KMS-11 (cell line): ENCODE data around the gene GRK1.

Experiments
- H2AFZ ChIP-seq: fragments of 200-600 bp; sonication (generic); 2 replicates; pipeline ENCODE4 v1.6.1; 2016; ENCODE audit warnings: antibody characterized with exemption, mixed run types, low read depth
- H3K27ac ChIP-seq: fragments of 200-600 bp; sonication (generic); 2 replicates; pipeline ENCODE4 v1.6.1; 2016; ENCODE audit warnings: mild to moderate bottlenecking, mixed run types
- H3K27me3 ChIP-seq: fragments of 200-600 bp; sonication (generic); 2 replicates; pipeline ENCODE4 v1.6.1; 2017; ENCODE audit warnings: mild to moderate bottlenecking, low read depth, mixed run types, moderate library complexity; ENCODE audit not compliant: insufficient read depth
- H3K36me3 ChIP-seq: fragments of 200-600 bp; sonication (generic); 2 replicates; pipeline ENCODE4 v1.6.1; 2017; ENCODE audit warnings: mild to moderate bottlenecking, mixed run types; ENCODE audit not compliant: insufficient read depth
- H3K4me1 ChIP-seq: fragments of 200-600 bp; sonication (generic); 2 replicates; pipeline ENCODE4 v1.6.1; 2016; ENCODE audit warnings: mild to moderate bottlenecking, low read depth, mixed run types; ENCODE audit not compliant: poor library complexity, severe bottlenecking
- H3K4me2 ChIP-seq: fragments of 200-600 bp; sonication (generic); 2 replicates; pipeline ENCODE4 v1.7.0; 2016; ENCODE audit warnings: mild to moderate bottlenecking, mixed run types
- H3K4me3 ChIP-seq: fragments of 200-600 bp; sonication (generic); IDR thresholded peaks from 2 replicates; pipeline ENCODE4 v1.6.1; 2017; ENCODE audit warnings: low read depth, low read length, mixed read lengths; ENCODE audit not compliant: insufficient read depth
- H3K79me2 ChIP-seq: fragments of 200-600 bp; sonication (generic); 2 replicates; pipeline ENCODE4 v1.6.1; 2016; ENCODE audit warnings: low read depth, mixed run types; ENCODE audit not compliant: insufficient read depth
- H3K9ac ChIP-seq: fragments of 200-600 bp; sonication (generic); 2 replicates; pipeline ENCODE4 v1.6.1; 2016; ENCODE audit warnings: mild to moderate bottlenecking, mixed run types
- H4K20me1 ChIP-seq: fragments of 200-600 bp; sonication (generic); 2 replicates; pipeline ENCODE4 v1.6.1; 2016; ENCODE audit warnings: mild to moderate bottlenecking, mixed run types; ENCODE audit not compliant: insufficient read depth
- TF ChIP-seq, protein P1 (sequence below): fragments of 200-600 bp; sonication (generic); conservative IDR thresholded peaks from 2 replicates; pipeline ENCODE4 v1.6.1; 2017; ENCODE audit warnings: low read depth, mild to moderate bottlenecking, antibody characterized with exemption, low read length, moderate library complexity, mixed read lengths

GRK1 gene

DNA sequence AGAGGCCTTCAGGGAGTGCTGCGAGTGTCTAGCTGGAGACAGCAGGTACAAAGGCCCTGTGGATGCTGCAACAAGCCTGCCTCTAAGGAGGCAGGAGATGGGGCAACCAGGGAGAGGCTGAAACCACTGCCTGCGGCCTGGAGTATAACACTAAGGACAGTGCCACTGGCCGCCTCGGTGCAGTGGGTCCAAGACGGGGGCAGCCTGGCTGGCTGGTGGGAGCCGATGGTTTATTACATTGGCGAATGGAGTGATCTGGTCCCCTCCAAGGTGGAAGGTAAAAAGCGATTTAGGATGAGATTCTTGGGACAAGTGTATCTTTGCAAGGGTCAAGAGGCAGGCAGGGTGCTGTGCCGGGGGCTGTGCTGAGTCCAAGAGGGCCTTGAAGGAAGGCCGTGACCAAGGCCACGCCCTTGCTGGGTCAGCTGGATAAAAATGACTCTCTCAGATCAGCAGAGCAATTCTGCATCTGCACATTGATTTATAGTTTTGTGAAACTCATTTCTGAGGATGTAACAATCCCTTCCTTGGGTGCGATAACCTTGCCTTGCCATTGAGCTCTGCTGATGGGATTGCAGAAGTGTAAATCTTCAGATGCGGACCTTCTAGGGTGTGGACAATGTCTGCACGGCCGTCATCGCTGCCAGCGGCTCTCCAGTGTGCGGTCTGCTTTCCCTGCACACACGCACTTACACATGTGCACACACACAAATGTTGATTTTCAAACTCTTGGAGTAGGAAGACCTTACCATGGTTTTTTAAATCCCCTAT is 98.0 kb downstream of the GRK1 start:
- Histone ChIP-seq H3K27me3 (peaks cover 96% of the 10 kb centered on the region), H3K36me3 (no peaks in the 10 kb centered on the region), H2AFZ (no peak overlapping the region), H4K20me1 (no peaks in the 10 kb centered on the region), H3K9ac (no peak overlapping the region), H3K4me2 (no peak overlapping the region), H3K4me1 (no peaks in the 10 kb centered on the region), H3K4me3 (no peak overlapping the region), H3K27ac (no peak overlapping the region), H3K79me2 (no peaks in the 10 kb centered on the region)
- TF ChIP-seq, protein P1, sequence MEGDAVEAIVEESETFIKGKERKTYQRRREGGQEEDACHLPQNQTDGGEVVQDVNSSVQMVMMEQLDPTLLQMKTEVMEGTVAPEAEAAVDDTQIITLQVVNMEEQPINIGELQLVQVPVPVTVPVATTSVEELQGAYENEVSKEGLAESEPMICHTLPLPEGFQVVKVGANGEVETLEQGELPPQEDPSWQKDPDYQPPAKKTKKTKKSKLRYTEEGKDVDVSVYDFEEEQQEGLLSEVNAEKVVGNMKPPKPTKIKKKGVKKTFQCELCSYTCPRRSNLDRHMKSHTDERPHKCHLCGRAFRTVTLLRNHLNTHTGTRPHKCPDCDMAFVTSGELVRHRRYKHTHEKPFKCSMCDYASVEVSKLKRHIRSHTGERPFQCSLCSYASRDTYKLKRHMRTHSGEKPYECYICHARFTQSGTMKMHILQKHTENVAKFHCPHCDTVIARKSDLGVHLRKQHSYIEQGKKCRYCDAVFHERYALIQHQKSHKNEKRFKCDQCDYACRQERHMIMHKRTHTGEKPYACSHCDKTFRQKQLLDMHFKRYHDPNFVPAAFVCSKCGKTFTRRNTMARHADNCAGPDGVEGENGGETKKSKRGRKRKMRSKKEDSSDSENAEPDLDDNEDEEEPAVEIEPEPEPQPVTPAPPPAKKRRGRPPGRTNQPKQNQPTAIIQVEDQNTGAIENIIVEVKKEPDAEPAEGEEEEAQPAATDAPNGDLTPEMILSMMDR = no peak

DNA sequence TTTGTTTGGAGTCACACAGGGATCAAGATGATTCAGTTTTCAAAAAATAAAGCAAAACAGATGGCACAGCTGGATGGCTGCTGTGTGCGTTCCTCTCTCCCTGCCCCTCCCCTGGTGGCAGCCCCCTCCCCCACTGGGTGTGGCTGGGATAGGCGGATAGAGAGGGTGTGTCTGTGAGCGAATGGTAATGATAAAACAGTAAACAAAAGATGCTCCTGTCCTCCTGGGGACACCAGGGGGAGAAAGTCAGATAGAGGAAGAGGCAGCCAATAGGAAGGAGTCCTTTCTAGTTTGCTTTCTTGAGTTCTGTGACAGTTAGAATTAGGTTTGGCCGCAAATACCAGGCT is 98.5 kb downstream of the GRK1 start:
- Histone ChIP-seq H3K4me1 (no peaks in the 10 kb centered on the region), H3K27ac (no peak overlapping the region), H3K4me2 (no peak overlapping the region), H4K20me1 (no peaks in the 10 kb centered on the region), H3K36me3 (no peaks in the 10 kb centered on the region), H3K79me2 (no peaks in the 10 kb centered on the region), H3K9ac (no peak overlapping the region), H3K27me3 (peaks cover 96% of the 10 kb centered on the region), H3K4me3 (no peak overlapping the region), H2AFZ (no peak overlapping the region)
- TF ChIP-seq, protein P1 = no peak

GRCh38 chr13:113766035-113766800 is 99.2 kb downstream of the GRK1 start:
- H2AFZ ChIP-seq = no peak overlapping the region
- no peak overlapping the region for H3K9ac ChIP-seq
- no peak overlapping the region for H3K27ac ChIP-seq
- H3K4me1 ChIP-seq = no peaks in the 10 kb centered on the region
- H3K27me3 ChIP-seq = peaks cover 94% of the 10 kb centered on the region
- TF ChIP-seq, protein P1 = no peak
- no peaks in the 10 kb centered on the region for H3K79me2 ChIP-seq
- H3K4me3 ChIP-seq = no peak overlapping the region
- H3K36me3 ChIP-seq = no peaks in the 10 kb centered on the region
- no peak overlapping the region for H3K4me2 ChIP-seq
- no peaks in the 10 kb centered on the region for H4K20me1 ChIP-seq

DNA sequence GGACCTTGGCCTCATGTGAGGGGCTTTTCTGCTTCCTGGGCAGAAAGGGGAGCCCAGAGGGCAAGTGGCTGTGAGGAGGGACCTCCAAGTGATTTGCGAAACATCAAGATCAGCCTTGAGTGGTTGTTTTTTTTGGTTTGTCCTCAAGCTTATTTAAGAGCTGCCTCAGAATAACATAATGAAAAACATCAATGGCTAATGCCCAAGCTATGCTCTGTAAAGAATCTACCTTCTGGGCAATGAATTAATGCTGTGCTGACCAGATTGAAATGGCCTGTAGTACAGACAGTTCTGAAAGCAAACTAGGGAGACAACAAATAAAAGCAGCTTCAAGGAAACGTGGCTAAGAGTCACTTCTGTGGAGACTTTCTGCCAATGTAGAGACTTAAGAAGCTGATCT is 100.3 kb downstream of the GRK1 start:
- Histone ChIP-seq H3K9ac (no peak overlapping the region), H3K4me3 (no peak overlapping the region), H2AFZ (no peak overlapping the region), H3K27me3 (peaks cover 82% of the 10 kb centered on the region), H3K36me3 (no peaks in the 10 kb centered on the region), H3K4me2 (no peak overlapping the region), H3K4me1 (no peaks in the 10 kb centered on the region), H4K20me1 (no peaks in the 10 kb centered on the region), H3K79me2 (no peaks in the 10 kb centered on the region), H3K27ac (no peak overlapping the region)
- TF ChIP-seq, protein P1 = no peak
